ENCODE measurements around the gene IRF1. TPM values are rescaled to one million over a fixed set of nuclear protein-coding genes. Genes with fewer than 3 reads are reported as not detected.
"Not testable (repeated sequence)": the region's sequence is repeated elsewhere in the genome, so short reads cannot be mapped to it uniquely, and the experiment has no call there.

Gene IRF1
- total RNA-seq, 2 experiments from 2014 or later = 1,212 to 1,234 TPM

DNA sequence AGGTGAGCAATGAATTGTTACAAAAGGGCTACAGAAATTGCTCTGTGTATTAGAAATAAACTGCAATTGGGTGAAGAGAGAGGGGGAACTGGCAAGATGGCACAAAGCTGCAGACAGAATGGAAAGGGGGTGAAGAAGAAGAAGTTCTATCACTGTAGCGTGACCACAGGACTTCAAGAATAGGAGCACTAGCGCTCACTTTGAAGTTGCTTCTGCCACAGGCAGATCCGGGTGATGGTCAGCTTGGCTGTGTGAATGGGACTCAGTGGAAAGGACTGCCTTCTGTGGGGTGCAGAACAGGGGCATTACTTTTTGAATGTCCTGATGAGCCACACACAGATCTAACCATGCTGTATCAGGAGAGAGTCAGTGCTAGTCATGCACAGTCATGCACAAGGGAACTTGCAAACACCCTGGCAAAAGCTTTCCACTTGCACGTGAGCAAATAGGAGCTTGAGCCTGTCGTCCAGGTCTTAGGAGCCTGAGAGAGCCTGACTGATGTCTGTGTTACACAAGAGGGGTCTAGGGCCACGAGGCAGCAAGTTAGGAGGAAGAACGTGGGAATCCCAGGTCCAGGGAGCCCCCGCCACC lies 36.5 kb upstream of the IRF1 start:
- Histone ChIP-seq H3K27ac (ENCODE audit: low read depth in 1 of 2, low read length in 2 of 2) (no peak overlapping the region), H3K27me3 (ENCODE audit: control insufficient read depth in 1 of 2, insufficient read depth in 2 of 2, low read length in 2 of 2) (peaks cover 0 to 4% of the 10 kb centered on the region in 2 experiments), H3K4me3 (ENCODE audit: low read length) (no peak overlapping the region), H3K9me3 (ENCODE audit: control insufficient read depth in 1 of 2, insufficient read depth in 1 of 2, low read length in 2 of 2) (no peaks in the 10 kb centered on the region), H3K4me1 (ENCODE audit: insufficient read depth, low read length) (peaks cover 15% of the 10 kb centered on the region), H3K36me3 (ENCODE audit: insufficient read depth, low read length) (no peaks in the 10 kb centered on the region)
- H3K9me3 Mint-ChIP-seq = no peaks in the 10 kb centered on the region
- ChIA-PET POLR2A (interaction anchor here (2.1 kb wide), 1 partner anchor 30 kb away, joined by 6 read pairs; the partner anchor contains the start of gene RAD50), CTCF (interaction anchor here (0.6 to 1.1 kb wide), 13 partner anchors 11 to 293 kb away, joined by 3 to 6 read pairs (median 3); partner anchors contain the start of gene RAD50)
- ATAC-seq (ENCODE audit: poor library complexity) = no peak
- H3K27ac Mint-ChIP-seq = no peak overlapping the region
- H3K36me3 Mint-ChIP-seq (ENCODE audit: low read depth) = no peaks in the 10 kb centered on the region
- no peaks in the 10 kb centered on the region for H3K27me3 Mint-ChIP-seq
- TF ChIP-seq CTCF (IDR thresholded peaks at IDR 0.05) = no peak
- DNase-seq = peak in 1 of 14 experiments; percentile 16
- H3K4me1 Mint-ChIP-seq (ENCODE audit: low read depth) = peaks cover 8% of the 10 kb centered on the region
- no peak overlapping the region for H3K4me3 Mint-ChIP-seq
- intact Hi-C loops (cut with DNase I, micrococcal nuclease) = loop anchor here (1.0 to 10.0 kb wide), 4 partner anchors 88 to 293 kb away; no protein-coding TSS in a partner anchor

DNA sequence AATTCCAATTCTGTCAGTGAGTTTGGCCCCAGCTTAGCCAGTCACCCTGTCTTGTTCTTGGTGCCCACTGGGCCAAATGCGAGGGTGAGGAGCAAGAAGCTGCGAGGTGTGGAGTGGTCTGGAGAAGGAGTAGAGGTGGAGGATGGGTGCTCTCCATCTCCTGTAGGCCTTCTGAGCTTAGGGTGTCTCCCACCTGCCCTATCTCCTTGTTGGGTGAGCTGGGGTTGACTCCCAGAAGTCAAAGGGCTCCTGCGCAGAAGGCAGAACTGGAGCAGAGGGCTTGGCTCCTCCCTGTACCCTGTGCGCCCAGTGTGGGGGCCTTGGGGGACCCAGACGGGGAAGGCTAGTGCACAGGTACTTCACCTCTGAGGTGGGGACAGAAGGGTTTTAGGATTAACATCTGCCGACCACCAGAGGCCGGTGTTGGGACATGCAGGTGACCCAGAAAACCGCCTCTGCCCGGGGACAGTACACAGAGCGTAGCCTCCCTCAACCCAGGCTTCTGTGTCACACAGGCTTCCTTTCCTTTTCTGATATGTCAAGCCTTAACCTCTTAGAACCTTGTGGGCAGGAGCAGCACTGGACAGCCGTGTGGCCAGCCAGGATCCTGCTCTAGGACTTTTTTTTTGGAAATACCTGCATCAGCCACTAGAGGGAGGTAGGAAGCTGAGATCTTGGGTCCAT lies 35.9 kb upstream of the IRF1 start:
- Histone ChIP-seq H3K27ac (ENCODE audit: low read depth in 1 of 2, low read length in 2 of 2) (no peak overlapping the region), H3K36me3 (ENCODE audit: insufficient read depth, low read length) (no peaks in the 10 kb centered on the region), H3K9me3 (ENCODE audit: control insufficient read depth in 1 of 2, insufficient read depth in 1 of 2, low read length in 2 of 2) (no peaks in the 10 kb centered on the region), H3K4me1 (ENCODE audit: insufficient read depth, low read length) (peaks cover 15% of the 10 kb centered on the region), H3K4me3 (ENCODE audit: low read length) (no peak overlapping the region), H3K27me3 (ENCODE audit: control insufficient read depth in 1 of 2, insufficient read depth in 2 of 2, low read length in 2 of 2) (peaks cover 0 to under 1% of the 10 kb centered on the region in 2 experiments)
- ChIA-PET CTCF (interaction anchor here (0.6 to 1.1 kb wide), 13 partner anchors 12 to 293 kb away, joined by 3 to 6 read pairs (median 3); partner anchors contain the start of gene RAD50), POLR2A (interaction anchor here (2.1 kb wide), 1 partner anchor 30 kb away, joined by 6 read pairs; the partner anchor contains the start of gene RAD50)
- TF ChIP-seq CTCF (IDR thresholded peaks at IDR 0.05) = peak; percentile 98
- H3K9me3 Mint-ChIP-seq = no peaks in the 10 kb centered on the region
- ATAC-seq (ENCODE audit: poor library complexity) = peak; percentile 75
- peaks cover 8% of the 10 kb centered on the region for H3K4me1 Mint-ChIP-seq (ENCODE audit: low read depth)
- intact Hi-C loops (cut with DNase I, micrococcal nuclease) = loop anchor here (1.0 to 10.0 kb wide), 4 partner anchors 88 to 294 kb away; no protein-coding TSS in a partner anchor
- H3K27me3 Mint-ChIP-seq = no peaks in the 10 kb centered on the region
- H3K4me3 Mint-ChIP-seq = no peak overlapping the region
- no peak overlapping the region for H3K27ac Mint-ChIP-seq
- DNase-seq = peak in 8 of 14 experiments; percentile 2 to 72 (median 36)
- no peaks in the 10 kb centered on the region for H3K36me3 Mint-ChIP-seq (ENCODE audit: low read depth)

- no peak for ATAC-seq (ENCODE audit: poor library complexity)
- Mint-ChIP-seq H3K4me3 (no peak overlapping the region), H3K27me3 (no peaks in the 10 kb centered on the region), H3K27ac (no peak overlapping the region), H3K4me1 (ENCODE audit: low read depth) (peaks cover 8% of the 10 kb centered on the region), H3K36me3 (ENCODE audit: low read depth) (no peaks in the 10 kb centered on the region), H3K9me3 (no peaks in the 10 kb centered on the region)
- no peak overlapping the region for H3K27ac ChIP-seq (ENCODE audit: low read depth in 1 of 2, low read length in 2 of 2)
- ChIA-PET CTCF (no interaction called here), POLR2A (no interaction called here)
- H3K9me3 ChIP-seq (ENCODE audit: control insufficient read depth in 1 of 2, insufficient read depth in 1 of 2, low read length in 2 of 2) = no peaks in the 10 kb centered on the region
- DNase-seq = no peak
- H3K4me1 ChIP-seq (ENCODE audit: insufficient read depth, low read length) = peaks cover 15% of the 10 kb centered on the region
- no peaks in the 10 kb centered on the region for H3K27me3 ChIP-seq (ENCODE audit: control insufficient read depth in 1 of 2, insufficient read depth in 2 of 2, low read length in 2 of 2)
- H3K4me3 ChIP-seq (ENCODE audit: low read length) = no peak overlapping the region
- H3K36me3 ChIP-seq (ENCODE audit: insufficient read depth, low read length) = no peaks in the 10 kb centered on the region
- TF ChIP-seq CTCF (IDR thresholded peaks at IDR 0.05) = no peak
- intact Hi-C loops (cut with DNase I, micrococcal nuclease) = loop anchor here (5.0 to 10.0 kb wide), 2 partner anchors 89 to 187 kb away; no protein-coding TSS in a partner anchor
Observed at GRCh38 chr5:132525299-132525724, 34.7 kb upstream of the IRF1 start.

DNA sequence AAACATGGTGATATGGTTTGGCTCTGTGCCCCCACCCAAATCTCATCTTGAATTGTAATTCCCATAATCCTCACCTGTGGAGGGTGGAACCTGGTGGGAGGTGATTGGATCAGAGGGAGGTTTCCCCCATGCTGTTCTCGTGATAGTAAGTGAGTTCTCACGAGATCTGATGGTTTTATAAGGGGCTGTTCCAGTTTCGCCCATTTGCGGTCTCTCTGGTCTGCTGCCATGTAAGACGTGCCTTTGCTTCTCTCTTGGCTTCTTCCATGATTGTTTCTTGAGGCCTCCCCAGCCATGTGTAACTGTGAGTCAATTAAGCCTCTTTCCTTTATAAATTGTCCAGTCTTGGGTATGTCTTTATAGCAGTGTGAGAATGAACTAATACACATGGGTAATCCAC lies 34.3 kb upstream of the IRF1 start:
- H3K4me1 Mint-ChIP-seq (ENCODE audit: low read depth); H3K4me3 ChIP-seq (ENCODE audit: low read length); CTCF ChIA-PET: not testable (repeated sequence)

DNA sequence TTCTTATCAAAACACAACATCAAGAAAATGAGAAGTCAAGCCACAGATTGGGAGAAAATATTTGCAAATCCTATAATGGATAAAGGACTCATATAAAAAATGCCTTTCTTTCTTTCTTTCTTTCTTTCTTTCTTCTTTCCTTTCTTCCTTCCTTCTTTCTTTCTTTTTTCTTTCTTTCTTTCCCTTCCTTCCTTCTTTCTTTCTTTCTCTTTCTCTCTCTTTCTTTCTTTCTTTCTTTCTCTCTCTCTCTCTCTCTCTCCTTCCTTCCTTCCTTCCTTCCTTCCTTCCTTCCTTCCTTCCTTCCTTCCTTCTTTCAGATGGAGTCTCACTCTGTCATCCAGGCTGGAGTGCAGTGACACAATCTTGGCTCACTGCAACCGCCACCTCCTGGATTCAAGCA lies 31.5 kb upstream of the IRF1 start:
- not testable (repeated sequence) for H3K36me3 Mint-ChIP-seq (ENCODE audit: low read depth)

More for the DNA sequence above, 34.3 kb upstream of the IRF1 start:
- peaks cover 15% of the 10 kb centered on the region for H3K4me1 ChIP-seq (ENCODE audit: insufficient read depth, low read length)
- H3K36me3 ChIP-seq (ENCODE audit: insufficient read depth, low read length); H3K27me3 Mint-ChIP-seq; ATAC-seq (ENCODE audit: poor library complexity); H3K27ac Mint-ChIP-seq; H3K27ac ChIP-seq (ENCODE audit: low read depth in 1 of 2, low read length in 2 of 2); DNase-seq; H3K36me3 Mint-ChIP-seq (ENCODE audit: low read depth); H3K9me3 ChIP-seq (ENCODE audit: control insufficient read depth in 1 of 2, insufficient read depth in 1 of 2, low read length in 2 of 2); H3K4me3 Mint-ChIP-seq; H3K27me3 ChIP-seq (ENCODE audit: control insufficient read depth in 1 of 2, insufficient read depth in 2 of 2, low read length in 2 of 2); POLR2A ChIA-PET; H3K9me3 Mint-ChIP-seq: not testable (repeated sequence)
- intact Hi-C loops (cut with DNase I, micrococcal nuclease) = loop anchor here (5.0 to 10.0 kb wide), 2 partner anchors 90 to 187 kb away; no protein-coding TSS in a partner anchor

More for the DNA sequence above, 31.5 kb upstream of the IRF1 start:
- H3K9me3 ChIP-seq (ENCODE audit: control insufficient read depth in 1 of 2, insufficient read depth in 1 of 2, low read length in 2 of 2); H3K36me3 ChIP-seq (ENCODE audit: insufficient read depth, low read length); H3K27ac ChIP-seq (ENCODE audit: low read depth in 1 of 2, low read length in 2 of 2); H3K4me3 Mint-ChIP-seq; ATAC-seq (ENCODE audit: poor library complexity); H3K4me1 ChIP-seq (ENCODE audit: insufficient read depth, low read length); H3K27me3 Mint-ChIP-seq; H3K4me1 Mint-ChIP-seq (ENCODE audit: low read depth); H3K27ac Mint-ChIP-seq; H3K4me3 ChIP-seq (ENCODE audit: low read length); H3K27me3 ChIP-seq (ENCODE audit: control insufficient read depth in 1 of 2, insufficient read depth in 2 of 2, low read length in 2 of 2); POLR2A ChIA-PET; DNase-seq; H3K9me3 Mint-ChIP-seq: not testable (repeated sequence)
- CTCF ChIA-PET = interaction anchor here (0.7 kb wide), 1 partner anchor 298 kb away, joined by 4 read pairs; no protein-coding TSS in a partner anchor
- intact Hi-C loops (cut with DNase I, micrococcal nuclease) = loop anchor here in 1 of 2 experiments (10.0 kb wide), 1 partner anchor 93 kb away; no protein-coding TSS in a partner anchor

All from CD4-positive, alpha-beta T cell (primary cell).